ENCODE measurements around the gene DAB2IP. TPM values are rescaled to one million over a fixed set of nuclear protein-coding genes. Genes with fewer than 3 reads are reported as not detected.

The DAB2IP gene
- total RNA-seq, 4 donors from 2014 or later = 42.0 to 93.4 (median 47.9) TPM

GRCh38 chr9:121655231-121655755, 3.9 kb downstream of the DAB2IP start:
- H3K4me3 ChIP-seq = no peak overlapping the region
- TF ChIP-seq CTCF (IDR thresholded peaks at IDR 0.05) = no peak
- TF ChIP-seq POLR2AphosphoS5 (IDR thresholded peaks at IDR 0.05) = no peak
- TF ChIP-seq EP300 (IDR thresholded peaks at IDR 0.05) = no peak
- TF ChIP-seq POLR2A (IDR thresholded peaks at IDR 0.05) = no peak
- peaks cover 0 to 97% (median 32%) of the 10 kb centered on the region in 3 donors for H3K4me1 ChIP-seq
- no peaks in the 10 kb centered on the region for H3K27me3 ChIP-seq
- ATAC-seq = no peak
- H3K9me3 ChIP-seq = no peaks in the 10 kb centered on the region
- WGBS, 2 donors (ENCODE audit: low coverage in 1 of 2) = 100% methylated on average over 1 of the region's 3 CpGs; no CpG with 5 or more reads in 1 of the 2 donors
- no peaks in the 10 kb centered on the region for H3K36me3 ChIP-seq
- H3K27ac ChIP-seq = peak overlapping the region in 2 of 4 donors; percentile 7 to 10

- Histone ChIP-seq H3K9me3 (no peaks in the 10 kb centered on the region), H3K36me3 (no peaks in the 10 kb centered on the region), H3K27me3 (no peaks in the 10 kb centered on the region), H3K4me1 (peaks cover 0 to 95% (median 28%) of the 10 kb centered on the region in 3 donors), H3K27ac (peak overlapping the region in 3 of 4 donors; percentile 67 to 77 (median 68)), H3K4me3 (no peak overlapping the region)
- TF ChIP-seq POLR2A (IDR thresholded peaks at IDR 0.05) (no peak), EP300 (IDR thresholded peaks at IDR 0.05) (no peak), POLR2AphosphoS5 (IDR thresholded peaks at IDR 0.05) (no peak), CTCF (IDR thresholded peaks at IDR 0.05) (no peak)
- ATAC-seq = no peak
- 43 to 89% methylated on average over 1 to 3 of the region's 5 CpGs for WGBS, 2 donors (ENCODE audit: low coverage in 1 of 2)
Observed at GRCh38 chr9:121656941-121657470, 5.6 kb downstream of the DAB2IP start.

- peak; percentile 68 for ATAC-seq
Observed at GRCh38 chr9:121658166-121658565, 6.7 kb downstream of the DAB2IP start.

GRCh38 chr9:121658591-121658990, 7.2 kb downstream of the DAB2IP start:
- Histone ChIP-seq H3K4me1 (peaks cover 0 to 95% (median 18%) of the 10 kb centered on the region in 3 donors), H3K4me3 (no peak overlapping the region), H3K36me3 (no peaks in the 10 kb centered on the region), H3K9me3 (no peaks in the 10 kb centered on the region), H3K27me3 (no peaks in the 10 kb centered on the region), H3K27ac (peak overlapping the region in 3 of 4 donors; percentile 67 to 77 (median 68))
- no peak for ATAC-seq
- 72 to 90% methylated on average over 7 to 10 of the region's 10 CpGs for WGBS, 2 donors (ENCODE audit: low coverage in 1 of 2)
- TF ChIP-seq CTCF (IDR thresholded peaks at IDR 0.05) (no peak), POLR2A (IDR thresholded peaks at IDR 0.05) (no peak), EP300 (IDR thresholded peaks at IDR 0.05) (no peak), POLR2AphosphoS5 (IDR thresholded peaks at IDR 0.05) (no peak)

More at GRCh38 chr9:121658166-121658565, 6.7 kb downstream of the DAB2IP start:
- WGBS, 2 donors (ENCODE audit: low coverage in 1 of 2) = 18 to 35% methylated on average over 3 to 12 of the region's 12 CpGs
- TF ChIP-seq EP300 (IDR thresholded peaks at IDR 0.05) (no peak), POLR2A (IDR thresholded peaks at IDR 0.05) (no peak), POLR2AphosphoS5 (IDR thresholded peaks at IDR 0.05) (peak; percentile 52), CTCF (IDR thresholded peaks at IDR 0.05) (peak in 2 of 4 experiments; percentile 33 to 34)
- Histone ChIP-seq H3K4me3 (peak overlapping the region in 1 of 2 donors; percentile 8), H3K9me3 (no peaks in the 10 kb centered on the region), H3K4me1 (peaks cover 0 to 95% (median 18%) of the 10 kb centered on the region in 3 donors), H3K27me3 (no peaks in the 10 kb centered on the region), H3K27ac (peak overlapping the region in 3 of 4 donors; percentile 67 to 77 (median 68)), H3K36me3 (no peaks in the 10 kb centered on the region)

GRCh38 chr9:121660367-121660766, 8.9 kb downstream of the DAB2IP start:
- ATAC-seq = no peak
- no peak for TF ChIP-seq POLR2A (IDR thresholded peaks at IDR 0.05)
- no peak for TF ChIP-seq POLR2AphosphoS5 (IDR thresholded peaks at IDR 0.05)
- TF ChIP-seq EP300 (IDR thresholded peaks at IDR 0.05) = no peak
- TF ChIP-seq CTCF (IDR thresholded peaks at IDR 0.05) = no peak
- Histone ChIP-seq H3K4me1 (peaks cover 0 to 77% (median 13%) of the 10 kb centered on the region in 3 donors), H3K27ac (no peak overlapping the region), H3K9me3 (no peaks in the 10 kb centered on the region), H3K27me3 (no peaks in the 10 kb centered on the region), H3K36me3 (no peaks in the 10 kb centered on the region), H3K4me3 (no peak overlapping the region)
- WGBS, 2 donors (ENCODE audit: low coverage in 1 of 2) = 90 to 100% methylated on average over 2 to 6 of the region's 6 CpGs
